ENCODE data around the gene F10.

The F10 gene

GRCh38 chr13:113176280-113176679 lies 53.7 kb downstream of the F10 start:
- DNase-seq, result peak; percentile 58

- DNase-seq, result no peak
Observed at GRCh38 chr13:113176822-113177221, 54.2 kb downstream of the F10 start.

DNA sequence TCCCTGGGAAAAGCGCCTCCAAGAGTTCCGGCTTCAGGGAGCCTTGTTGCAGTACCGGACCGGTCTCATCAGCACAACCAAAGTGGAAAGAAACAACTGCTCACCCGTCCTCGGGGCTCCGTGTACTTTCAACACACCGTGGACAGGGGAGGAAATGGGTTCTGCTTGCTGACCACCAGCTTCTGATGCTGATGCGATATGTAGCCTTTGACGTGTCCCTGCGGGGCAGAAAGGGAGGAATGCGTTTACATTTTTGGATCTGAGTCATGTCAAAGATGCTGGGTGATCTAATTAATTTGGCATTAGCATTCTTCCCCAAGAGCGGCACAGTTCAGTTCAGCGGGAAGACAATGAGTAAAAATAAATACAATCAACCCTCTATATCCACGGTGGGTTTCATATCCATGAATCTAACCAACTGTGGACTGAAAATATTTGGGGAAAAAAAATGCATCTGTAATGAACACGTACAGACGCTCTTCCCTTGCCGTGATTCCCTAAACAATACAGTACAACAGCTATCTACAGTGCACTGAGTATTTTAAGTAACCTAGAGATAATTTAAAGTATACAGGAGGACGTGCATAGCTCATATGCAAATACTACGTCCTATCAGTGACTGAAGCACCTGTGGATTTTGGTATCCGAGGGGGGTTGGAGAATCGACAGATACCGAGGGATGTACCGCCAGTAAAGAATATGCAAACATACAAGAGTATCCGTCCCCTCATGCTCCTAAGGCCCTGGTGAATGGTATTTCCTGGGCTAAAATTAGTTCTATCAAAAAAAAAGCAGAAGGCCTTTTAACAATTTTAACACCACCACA lies 55.7 kb downstream of the F10 start:
- no peak for DNase-seq

GRCh38 chr13:113178896-113179167 lies 56.2 kb downstream of the F10 start:
- no peak for DNase-seq

DNA sequence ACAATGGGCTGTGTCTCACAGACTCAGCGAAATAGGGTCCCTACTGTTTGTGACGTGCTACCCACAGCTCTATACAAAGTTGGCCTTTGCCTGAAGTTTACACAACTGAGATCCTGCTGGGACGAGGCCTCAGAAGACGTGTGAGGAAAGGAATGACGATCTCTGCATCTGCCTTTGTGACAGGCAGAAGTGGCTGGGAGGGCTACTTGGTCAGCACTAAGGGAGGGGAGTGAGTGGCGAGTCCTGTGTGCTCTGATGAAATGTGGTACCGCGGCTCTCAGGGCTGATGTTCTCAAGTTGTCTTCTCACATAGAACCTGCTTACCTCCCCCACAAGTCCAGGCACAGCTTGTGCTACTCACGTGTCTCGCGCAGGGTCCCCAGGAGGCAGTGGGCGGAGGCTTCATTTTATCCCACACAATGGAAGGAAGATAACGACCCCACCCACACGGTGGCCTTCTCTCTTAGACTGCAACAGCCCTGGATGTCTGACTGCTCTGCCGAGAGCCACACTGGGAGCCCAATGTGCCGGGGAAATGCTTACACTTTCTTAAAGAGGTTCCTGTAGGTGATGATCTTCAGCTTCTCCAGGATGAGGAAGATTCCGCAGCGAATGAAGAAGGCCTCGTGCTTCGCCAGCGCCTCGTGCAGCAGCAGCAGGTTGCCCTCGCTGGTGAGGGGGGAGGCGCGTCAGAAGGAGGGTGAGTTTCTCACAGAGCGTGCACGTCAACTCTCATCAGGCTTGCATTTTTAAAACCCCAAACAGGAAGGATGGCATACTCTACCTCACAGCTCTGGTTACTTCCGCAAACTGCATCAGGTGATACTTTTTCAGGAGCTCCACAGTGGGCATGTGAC lies 57.0 kb downstream of the F10 start:
- DNase-seq, result peak; percentile 13

GRCh38 chr13:113182046-113182445 lies 59.4 kb downstream of the F10 start:
- DNase-seq, result no peak

- no peak for DNase-seq
Observed at GRCh38 chr13:113183450-113184129, 61.0 kb downstream of the F10 start.

DNA sequence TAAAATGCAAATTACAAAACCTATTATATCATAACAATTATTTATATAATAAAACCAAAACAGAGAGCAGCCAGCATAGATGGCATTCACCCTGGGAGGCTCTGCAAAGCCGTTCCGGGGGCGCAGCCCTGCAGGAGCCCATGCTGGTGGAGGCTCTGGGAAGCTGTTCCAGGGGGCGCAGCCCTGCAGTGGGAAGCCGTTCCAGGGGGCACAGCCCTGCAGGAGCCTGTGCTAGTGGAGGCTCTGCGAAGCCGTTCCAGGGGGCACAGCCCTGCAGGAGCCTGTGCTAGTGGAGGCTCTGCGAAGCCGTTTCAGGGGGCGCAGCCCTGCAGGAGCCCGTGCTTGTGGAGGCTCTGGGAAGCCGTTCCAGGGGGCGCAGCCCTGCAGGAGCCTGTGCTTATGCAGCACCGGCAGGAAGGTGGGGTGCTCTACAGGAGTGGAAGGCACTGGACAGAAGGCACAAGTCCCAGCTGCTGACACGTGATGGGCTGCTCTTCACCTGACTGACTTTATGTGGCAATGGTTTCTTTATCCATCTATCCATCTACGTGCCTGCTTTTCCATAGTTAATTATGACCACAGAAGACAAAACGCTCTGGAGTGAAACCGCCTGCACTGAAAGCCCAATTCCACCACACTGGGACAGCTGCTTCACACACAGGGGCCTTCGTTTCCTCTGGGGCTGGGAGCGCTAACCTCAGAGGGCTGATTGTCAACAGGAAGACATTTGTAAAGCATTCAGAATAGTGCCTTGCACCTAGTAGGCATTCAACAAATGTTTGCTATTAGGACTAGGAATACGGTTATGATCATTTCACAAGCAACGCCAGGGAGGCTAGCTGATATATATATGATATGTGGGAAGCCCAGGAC lies 62.2 kb downstream of the F10 start:
- peak; percentile 47 for DNase-seq

GRCh38 chr13:113186061-113186900 lies 63.7 kb downstream of the F10 start:
- DNase-seq, result no peak

GRCh38 chr13:113187263-113187669 lies 64.7 kb downstream of the F10 start:
- peak; percentile 63 for DNase-seq

GRCh38 chr13:113187883-113188665 lies 65.5 kb downstream of the F10 start:
- no peak for DNase-seq

- DNase-seq, result no peak
Observed at GRCh38 chr13:113190181-113190580, 67.6 kb downstream of the F10 start.

GRCh38 chr13:113192279-113192678 lies 69.7 kb downstream of the F10 start:
- no peak for DNase-seq

DNA sequence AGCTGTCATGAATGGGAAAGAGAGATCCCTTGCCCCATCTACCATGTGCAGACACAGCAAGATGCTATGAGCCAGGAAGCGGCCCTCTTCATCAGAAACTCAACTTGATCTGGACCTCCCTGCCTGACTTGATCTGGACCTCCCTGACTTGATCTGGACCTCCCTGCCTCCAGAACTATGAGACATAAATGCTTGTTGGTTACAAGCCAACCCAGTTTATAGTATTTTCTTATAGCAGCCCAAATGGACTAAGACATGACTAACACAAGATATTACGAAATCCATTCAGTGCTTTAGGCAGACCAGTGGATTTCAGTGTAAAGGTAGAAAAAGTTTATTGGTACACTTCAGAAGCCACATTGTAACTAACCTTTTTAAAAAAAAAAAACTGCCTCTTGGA lies 70.3 kb downstream of the F10 start:
- no peak for DNase-seq

DNA sequence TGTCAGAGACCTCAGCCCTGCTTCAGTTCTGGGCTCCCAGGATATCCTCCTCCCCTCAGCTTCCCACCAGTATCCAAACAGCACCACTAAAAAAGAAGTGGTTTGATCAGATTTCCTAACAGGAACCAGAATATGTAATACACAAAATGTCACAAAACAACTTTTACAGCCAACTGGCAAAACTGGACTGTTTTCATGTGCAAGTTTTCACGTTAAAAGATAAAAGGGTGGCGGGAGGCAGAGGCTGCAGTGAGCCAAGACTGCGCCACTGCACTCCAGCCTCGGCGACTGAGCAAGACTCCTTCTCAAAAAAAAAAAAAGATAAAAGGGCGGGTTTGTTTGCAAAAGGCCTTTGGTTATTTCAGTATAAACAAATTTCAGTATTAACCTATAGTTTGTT lies 72.8 kb downstream of the F10 start:
- no peak for DNase-seq

GRCh38 chr13:113196970-113197737 lies 74.6 kb downstream of the F10 start:
- DNase-seq, result no peak

Measured in CD4-positive, alpha-beta T cell treated with Interleukin-17A for 4 hours (primary cell).